BLaER1 treated with 17β-estradiol and CSF1 and Interleukin-3, amounts not matched to agents 10 nM and 100 nM (cell line): ENCODE measurements around the gene NUDT4.

Experiments used
- H3K27ac ChIP-seq, 11 experiments: shearing (Covaris generic); formaldehyde crosslinking; 2 replicates each; pipeline ENCODE4 v1.8.1; 2022
- H3K27me3 ChIP-seq, 11 experiments: shearing (Covaris generic); formaldehyde crosslinking; 2 replicates each; pipeline ENCODE4 v1.8.1; 2022
- H3K36me3 ChIP-seq, 11 experiments: shearing (Covaris generic); formaldehyde crosslinking; 2 replicates each; pipeline ENCODE4 v1.8.1; 2022
- H3K4me1 ChIP-seq, 10 experiments: shearing (Covaris generic); formaldehyde crosslinking; 2 replicates each; pipeline ENCODE4 v1.8.1; 2022
- H3K4me2 ChIP-seq, 11 experiments: shearing (Covaris generic); formaldehyde crosslinking; 2 replicates each; pipeline ENCODE4 v1.8.1; 2022
- H3K4me3 ChIP-seq, 10 experiments: shearing (Covaris generic); formaldehyde crosslinking; 2 replicates each; pipeline ENCODE4 v1.8.1; 2022
- H3K9ac ChIP-seq, 11 experiments: shearing (Covaris generic); formaldehyde crosslinking; 2 replicates each; pipeline ENCODE4 v1.8.1; 2022
- H3K9me3 ChIP-seq, 11 experiments: shearing (Covaris generic); formaldehyde crosslinking; replicated peaks in 1 of 11; 2 replicates each; pipeline ENCODE4 v1.8.1; 2022
- H4K20me1 ChIP-seq, 11 experiments: shearing (Covaris generic); formaldehyde crosslinking; 2 replicates each; pipeline ENCODE4 v1.8.1; 2022
- Cebpa-rat ChIP-seq, 11 experiments: shearing (Covaris generic); IDR thresholded peaks; 2 replicates each; pipeline ENCODE4 v1.8.1; 2022

NUDT4 gene

DNA sequence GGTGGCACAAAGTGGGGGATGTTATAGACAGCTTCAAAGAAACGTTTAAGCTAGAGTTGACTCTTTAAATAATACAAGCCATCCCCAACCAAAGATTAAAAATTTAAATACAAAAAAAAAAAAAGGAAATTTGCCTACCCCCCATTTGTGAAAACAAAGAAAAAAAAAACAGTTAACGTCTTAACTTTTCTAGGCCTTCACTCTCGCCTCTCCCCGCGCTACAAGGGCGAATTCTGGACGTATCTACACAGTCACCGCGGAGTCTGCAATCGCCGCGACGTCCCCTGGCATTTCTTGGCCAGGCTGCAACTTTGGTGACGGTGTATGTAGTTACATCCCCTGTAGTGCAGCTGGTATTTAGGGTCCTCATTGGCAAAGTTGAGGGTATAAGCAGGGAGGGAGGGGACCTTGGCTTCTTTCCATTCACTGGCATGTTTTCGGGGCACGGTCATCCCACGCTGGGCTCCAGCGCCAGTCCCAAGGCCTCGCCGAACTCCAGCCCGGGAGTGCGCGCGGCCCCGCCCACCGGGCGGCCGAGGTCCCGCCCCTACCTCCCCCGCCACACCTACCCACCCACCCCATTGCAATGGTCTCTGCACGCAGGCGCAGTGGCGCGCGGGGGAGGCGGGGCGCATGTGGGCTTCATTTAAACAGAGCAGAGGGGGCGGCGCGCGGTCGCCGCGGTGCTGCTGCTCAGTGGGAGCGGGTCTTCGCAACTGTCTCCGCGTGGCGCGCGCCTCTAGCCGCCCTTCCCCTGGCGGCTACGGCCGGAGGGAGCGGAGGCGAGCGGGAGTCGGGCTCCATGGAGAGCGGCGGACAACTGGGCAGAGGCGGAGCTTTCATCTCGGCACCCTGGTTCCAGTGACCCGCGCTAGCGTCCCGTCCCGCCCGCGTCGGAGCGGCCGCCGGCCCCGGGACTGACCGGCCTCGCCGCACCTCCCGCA lies at the start of gene NUDT4:
TSS of gene NUDT4 (plus strand) at position 674 of the 944 bp plus-strand sequence. CDS start 398 bp downstream, outside the sequence.
- peak within 1 kb of the TSS; percentile 71 to 95 (median 84) for H3K4me3 ChIP-seq
- peak within 1 kb of the TSS; percentile 81 to 98 (median 90) for H3K4me2 ChIP-seq
- peak within 1 kb of the TSS; percentile 84 to 96 (median 94) for H3K9ac ChIP-seq
- H3K27me3 ChIP-seq = no peaks in the 10 kb centered on the region
- peaks cover 20 to 40% (median 34%) of the 10 kb centered on the region in 11 experiments; a peak in 21 of 22 replicates for H4K20me1 ChIP-seq
- peak within 1 kb of the TSS; percentile 82 to 97 (median 92) for H3K27ac ChIP-seq
- 0 out of 22 replicates have a peak, but pooled peaks of 1 of the 11 experiments have one; percentile 18 for TF ChIP-seq Cebpa-rat (IDR thresholded peaks at IDR 0.05)
- peaks cover 22 to 48% (median 33%) of the 10 kb centered on the region in 10 experiments for H3K4me1 ChIP-seq
- H3K36me3 ChIP-seq = peaks cover 0 to 16% (median 5%) of the 10 kb centered on the region in 11 experiments; a peak in 7 of 22 replicates
- H3K9me3 ChIP-seq = no peaks in the 10 kb centered on the region

DNA sequence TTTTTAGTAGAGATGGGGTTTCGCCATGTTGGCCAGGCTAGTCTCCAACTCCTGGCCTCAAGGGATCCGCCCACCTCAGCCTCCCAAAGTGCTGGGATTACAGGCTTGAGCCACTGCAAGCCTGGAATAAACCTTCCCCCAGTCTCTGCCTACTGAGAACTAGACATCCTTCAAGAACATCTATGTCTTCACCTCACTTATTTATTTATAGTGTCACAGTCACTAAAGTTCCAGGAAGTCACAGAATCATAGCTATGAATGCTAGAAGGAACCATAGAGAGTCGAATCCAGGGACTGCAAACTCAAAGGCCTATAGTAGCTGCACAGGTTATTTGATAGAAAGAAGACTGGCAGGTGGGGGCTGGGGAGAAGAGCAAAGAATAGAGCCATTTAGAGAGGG lies 44.7 kb upstream of the NUDT4 start:
- no peak for TF ChIP-seq Cebpa-rat (IDR thresholded peaks at IDR 0.05)
- Histone ChIP-seq H3K4me1 (no peaks in the 10 kb centered on the region), H3K9me3 (no peaks in the 10 kb centered on the region), H3K4me3 (no peak overlapping the region), H3K36me3 (no peaks in the 10 kb centered on the region), H3K4me2 (no peak overlapping the region), H3K27me3 (no peaks in the 10 kb centered on the region), H3K9ac (no peak overlapping the region), H4K20me1 (no peaks in the 10 kb centered on the region), H3K27ac (no peak overlapping the region)

DNA sequence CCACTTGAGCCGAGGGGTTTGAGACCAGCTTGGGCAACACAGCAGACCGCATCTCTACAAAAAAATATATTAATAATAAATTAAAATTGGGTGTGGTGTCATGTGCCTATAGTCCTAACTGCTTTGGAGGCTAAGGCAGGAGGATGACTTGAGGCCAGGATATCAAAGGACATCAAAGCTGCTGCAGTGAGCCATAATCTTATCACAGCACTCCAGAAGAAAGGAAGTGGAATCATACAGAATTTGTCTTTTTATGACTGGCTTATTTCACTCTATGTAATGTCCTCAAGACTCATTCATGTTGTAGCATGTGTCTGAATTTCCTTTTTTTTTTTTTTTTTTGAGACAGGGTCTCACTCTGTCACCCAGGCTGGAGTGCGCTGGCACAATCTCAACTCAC lies 43.9 kb upstream of the NUDT4 start:
- Histone ChIP-seq H3K4me3 (no peak overlapping the region), H3K4me1 (no peaks in the 10 kb centered on the region)
- TF ChIP-seq Cebpa-rat (IDR thresholded peaks at IDR 0.05) = no peak

DNA sequence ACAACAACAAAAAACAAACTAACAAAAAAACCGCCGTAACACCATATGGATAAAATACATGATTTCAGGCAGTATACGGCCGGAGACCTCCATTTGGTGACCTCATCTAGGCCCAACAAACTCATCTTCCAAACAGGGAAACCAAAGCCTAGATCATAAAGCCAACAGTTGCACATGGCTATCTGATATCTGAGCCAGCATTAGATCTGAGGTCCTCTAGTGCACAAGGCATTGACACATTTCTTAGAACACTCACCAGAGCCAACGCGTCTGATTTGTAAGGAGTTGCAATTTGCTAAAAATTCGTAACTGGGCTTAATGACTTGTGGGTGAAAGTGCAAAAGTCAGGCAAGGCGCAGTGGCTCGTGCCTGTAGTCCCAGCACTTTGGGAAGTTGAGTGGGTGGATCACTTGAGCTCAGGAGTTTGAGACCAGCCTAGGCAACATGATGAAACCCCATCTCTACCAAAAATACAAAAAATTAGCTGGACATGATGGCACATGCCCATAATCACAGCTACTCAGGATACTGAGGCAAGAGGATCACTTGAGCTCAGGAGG lies 42.0 kb upstream of the NUDT4 start:
- Histone ChIP-seq H3K4me2 (no peak overlapping the region), H3K9me3 (no peaks in the 10 kb centered on the region)

More for the DNA sequence above, 43.9 kb upstream of the NUDT4 start:
- no peaks in the 10 kb centered on the region for H3K36me3 ChIP-seq
- no peak overlapping the region for H3K27ac ChIP-seq
- no peaks in the 10 kb centered on the region for H3K9me3 ChIP-seq
- H3K4me2 ChIP-seq = no peak overlapping the region
- H4K20me1 ChIP-seq = no peaks in the 10 kb centered on the region
- H3K27me3 ChIP-seq = no peaks in the 10 kb centered on the region
- H3K9ac ChIP-seq = no peak overlapping the region

DNA sequence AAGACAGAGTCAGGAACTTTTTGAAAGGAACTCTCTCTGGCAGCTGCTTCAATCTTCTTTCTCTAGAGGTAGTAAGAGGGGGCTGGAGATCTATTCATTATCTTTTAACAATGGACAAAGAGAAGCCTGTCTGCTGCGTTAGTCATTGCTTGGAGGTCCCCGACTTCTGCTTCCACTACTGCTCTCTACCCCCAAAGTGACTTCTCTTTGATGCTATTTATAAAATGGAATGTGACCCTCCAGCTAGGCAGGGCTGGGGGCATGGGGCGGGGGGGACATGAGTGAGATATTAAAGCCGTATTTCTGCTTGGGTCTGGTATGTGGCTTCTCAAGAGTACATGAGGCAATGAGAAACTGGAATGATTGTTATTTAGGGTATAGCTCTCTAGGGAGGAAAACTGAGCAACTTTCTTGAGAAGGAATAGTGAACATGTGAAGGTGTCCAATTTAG lies 41.4 kb upstream of the NUDT4 start:
- Histone ChIP-seq H3K27me3 (no peaks in the 10 kb centered on the region), H3K4me3 (no peak overlapping the region), H3K4me2 (0 out of 22 replicates have a peak overlapping the region, but pooled peaks of 1 of the 11 experiments have one; percentile 18), H3K4me1 (no peaks in the 10 kb centered on the region), H3K36me3 (no peaks in the 10 kb centered on the region), H3K27ac (no peak overlapping the region), H4K20me1 (no peaks in the 10 kb centered on the region), H3K9ac (no peak overlapping the region), H3K9me3 (no peaks in the 10 kb centered on the region)
- no peak for TF ChIP-seq Cebpa-rat (IDR thresholded peaks at IDR 0.05)

More for the DNA sequence above, 42.0 kb upstream of the NUDT4 start:
- Histone ChIP-seq H3K4me3 (no peak overlapping the region), H3K27me3 (no peaks in the 10 kb centered on the region), H3K4me1 (no peaks in the 10 kb centered on the region), H4K20me1 (no peaks in the 10 kb centered on the region), H3K36me3 (no peaks in the 10 kb centered on the region), H3K27ac (no peak overlapping the region), H3K9ac (no peak overlapping the region)
- no peak for TF ChIP-seq Cebpa-rat (IDR thresholded peaks at IDR 0.05)

DNA sequence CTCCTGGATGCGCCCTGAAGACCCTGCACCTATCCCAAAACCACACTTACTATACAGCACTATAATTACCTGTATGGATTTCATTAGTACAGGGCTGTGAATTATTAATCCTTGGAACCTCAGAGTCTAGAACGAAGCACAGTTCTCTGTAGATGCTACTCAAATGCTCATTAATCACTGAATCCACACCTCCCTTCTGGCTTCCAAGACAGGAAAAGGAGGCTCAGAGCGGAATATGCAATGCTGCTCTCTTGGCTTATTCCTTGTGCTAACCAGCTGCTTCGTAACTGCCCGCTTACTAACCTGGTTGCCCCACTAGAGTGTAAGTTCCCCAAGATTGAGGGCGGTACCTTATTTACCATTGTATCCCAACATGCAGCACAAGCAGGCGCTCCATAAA lies 39.1 kb upstream of the NUDT4 start:
- Histone ChIP-seq H3K36me3 (no peaks in the 10 kb centered on the region), H3K9ac (no peak overlapping the region), H3K27ac (no peak overlapping the region), H4K20me1 (no peaks in the 10 kb centered on the region), H3K4me2 (no peak overlapping the region), H3K27me3 (no peaks in the 10 kb centered on the region), H3K9me3 (no peaks in the 10 kb centered on the region), H3K4me3 (no peak overlapping the region), H3K4me1 (no peaks in the 10 kb centered on the region)
- TF ChIP-seq Cebpa-rat (IDR thresholded peaks at IDR 0.05) = no peak

DNA sequence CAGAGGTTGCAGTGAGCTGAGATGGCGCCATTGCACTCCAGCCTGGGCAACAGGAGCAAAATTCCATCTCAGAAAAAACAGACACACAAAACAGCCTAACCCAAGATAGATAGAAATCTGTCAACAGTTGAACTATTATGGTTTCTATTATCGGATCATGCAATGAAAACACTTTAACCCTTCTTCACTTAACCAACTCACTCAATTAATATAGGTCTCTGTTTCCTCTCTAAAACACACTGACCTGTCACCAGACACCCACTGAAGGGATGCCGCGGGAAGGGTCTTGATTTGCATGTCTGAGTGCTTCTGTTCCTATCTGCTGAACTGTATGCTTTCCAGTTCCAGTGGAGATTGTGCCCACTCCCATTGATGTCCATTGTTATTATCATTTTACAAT lies 38.0 kb upstream of the NUDT4 start:
- Histone ChIP-seq H3K9me3 (peaks cover 0 to 7% (median 0%) of the 10 kb centered on the region in 11 experiments; a peak in 2 of 22 replicates), H3K4me3 (no peak overlapping the region), H3K9ac (no peak overlapping the region), H3K4me1 (no peaks in the 10 kb centered on the region), H3K27me3 (no peaks in the 10 kb centered on the region), H4K20me1 (no peaks in the 10 kb centered on the region), H3K36me3 (no peaks in the 10 kb centered on the region), H3K4me2 (no peak overlapping the region), H3K27ac (no peak overlapping the region)
- no peak for TF ChIP-seq Cebpa-rat (IDR thresholded peaks at IDR 0.05)

DNA sequence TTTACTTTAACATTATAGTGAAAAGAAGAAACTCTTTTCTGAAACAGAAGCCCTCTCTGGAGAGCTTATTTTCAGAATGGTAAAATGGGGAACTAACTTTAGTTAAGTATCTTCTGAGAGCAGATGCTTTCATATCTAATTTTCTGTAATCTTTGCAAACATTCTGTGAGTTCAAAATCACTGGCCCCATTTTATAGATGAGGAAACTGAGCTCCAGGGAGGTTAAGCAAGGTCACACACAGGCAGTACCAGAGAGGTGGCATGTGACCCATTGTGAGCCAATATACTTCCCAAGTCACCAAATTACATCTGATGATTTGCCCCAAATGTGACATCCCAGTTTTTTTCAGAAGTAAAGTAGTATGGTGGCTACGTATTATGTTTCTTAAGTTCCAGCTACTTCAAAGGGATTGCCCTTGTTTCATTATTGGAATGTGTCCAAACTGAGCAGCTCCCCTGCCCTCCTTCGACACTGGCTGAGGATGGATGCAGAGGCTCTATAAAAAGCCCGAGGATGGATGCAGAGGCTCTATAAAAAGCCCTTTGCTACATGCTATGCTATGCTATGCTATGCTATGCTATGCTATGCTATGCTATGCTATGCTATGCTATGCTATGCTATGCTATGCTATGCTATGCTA lies 36.2 kb upstream of the NUDT4 start:
- H3K9me3 ChIP-seq = peaks cover 0 to 7% (median 0%) of the 10 kb centered on the region in 11 experiments; a peak in 2 of 22 replicates
- H3K36me3 ChIP-seq = no peaks in the 10 kb centered on the region
- no peaks in the 10 kb centered on the region for H4K20me1 ChIP-seq
- H3K27me3 ChIP-seq = no peaks in the 10 kb centered on the region
- no peak for TF ChIP-seq Cebpa-rat (IDR thresholded peaks at IDR 0.05)
- no peak overlapping the region for H3K9ac ChIP-seq
- no peak overlapping the region for H3K27ac ChIP-seq
- no peak overlapping the region for H3K4me2 ChIP-seq
- H3K4me3 ChIP-seq = no peak overlapping the region
- H3K4me1 ChIP-seq = peaks cover 0 to 13% (median 11%) of the 10 kb centered on the region in 10 experiments; a peak in 16 of 20 replicates
